NCI-H748 (cell line): Measurements from ENCODE around the gene KIF4A.
"Not testable (repeated sequence)": the region's sequence is repeated elsewhere in the genome, so short reads cannot be mapped to it uniquely, and the experiment has no call there.

Experiments used
- DNase-seq: peaks from one replicate; lab custom pipeline; 2025; ENCODE audit not compliant: unreplicated experiment; lab: John Stamatoyannopoulos, UW

The KIF4A gene

DNA sequence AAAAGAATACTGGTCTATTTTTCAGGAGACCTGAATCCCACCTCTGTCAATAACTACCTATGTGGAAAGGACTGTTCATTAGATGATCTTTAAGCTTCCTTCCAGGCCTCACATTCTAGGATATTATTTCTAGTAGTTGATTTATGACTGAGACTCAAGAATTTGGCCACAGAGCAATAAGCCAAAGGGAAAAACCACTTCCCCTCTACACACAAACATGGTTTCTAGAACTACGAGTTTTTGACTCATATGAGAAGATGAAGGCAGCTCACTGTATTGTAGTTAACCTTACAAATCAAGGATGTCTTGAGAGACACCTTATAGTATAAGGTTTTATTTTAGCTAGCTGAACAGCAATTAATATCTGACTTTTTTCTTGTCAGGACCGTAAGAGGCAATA is 96.3 kb downstream of the KIF4A start:
- DNase-seq = no peak

DNA sequence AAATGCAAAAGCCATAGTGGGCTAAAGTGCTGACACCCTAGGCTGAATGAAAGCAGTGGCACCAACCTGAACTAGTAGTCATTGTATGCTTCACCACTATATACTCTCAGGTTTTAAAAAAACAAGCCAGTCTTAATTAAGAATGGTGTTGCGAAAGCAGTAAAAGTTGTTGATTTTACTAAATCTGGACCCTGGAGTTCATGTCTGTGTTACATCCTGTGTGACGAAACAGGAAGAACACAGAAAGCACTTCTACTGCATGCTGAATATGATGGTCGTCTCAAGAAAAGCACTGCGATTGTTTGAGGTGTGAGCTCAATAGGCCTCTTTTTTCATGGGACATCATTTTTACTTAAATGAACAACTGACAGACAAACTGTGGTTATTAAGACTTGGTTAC is 109.0 kb downstream of the KIF4A start:
- no peak for DNase-seq

DNA sequence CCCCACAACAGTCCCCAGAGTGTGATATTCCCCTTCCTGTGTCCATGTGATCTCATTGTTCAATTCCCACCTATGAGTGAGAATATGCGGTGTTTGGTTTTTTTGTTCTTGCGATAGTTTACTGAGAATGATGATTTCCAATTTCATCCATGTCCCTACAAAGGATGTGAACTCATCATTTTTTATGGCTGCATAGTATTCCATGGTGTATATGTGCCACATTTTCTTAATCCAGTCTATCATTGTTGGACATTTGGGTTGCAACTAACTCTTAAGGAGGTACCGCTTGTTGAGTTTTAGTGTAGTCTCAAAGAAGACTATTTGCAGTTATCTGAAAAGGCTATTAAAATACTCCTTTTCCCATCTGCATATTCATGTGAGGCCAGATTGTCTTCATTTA is 110.3 kb downstream of the KIF4A start:
- not testable (repeated sequence) for DNase-seq

DNA sequence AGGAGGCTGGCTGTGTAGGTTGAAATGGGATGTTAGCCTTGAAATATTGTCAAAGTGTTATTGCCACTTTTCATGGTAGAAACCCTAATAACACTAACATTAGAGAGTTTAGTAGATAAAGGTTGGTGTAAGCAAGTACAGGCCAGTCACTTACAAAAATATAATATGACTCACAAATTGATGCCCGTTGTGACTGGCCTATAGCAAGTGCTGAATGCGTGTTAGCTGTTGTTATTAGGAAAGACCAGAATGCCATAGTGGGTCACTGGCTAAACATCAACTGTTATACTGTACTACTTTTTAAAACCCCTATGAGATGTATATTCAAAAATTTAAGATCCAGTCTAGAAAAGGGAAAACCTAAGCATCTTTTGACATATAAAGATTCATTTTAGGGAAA is 112.8 kb downstream of the KIF4A start:
- no peak for DNase-seq

DNA sequence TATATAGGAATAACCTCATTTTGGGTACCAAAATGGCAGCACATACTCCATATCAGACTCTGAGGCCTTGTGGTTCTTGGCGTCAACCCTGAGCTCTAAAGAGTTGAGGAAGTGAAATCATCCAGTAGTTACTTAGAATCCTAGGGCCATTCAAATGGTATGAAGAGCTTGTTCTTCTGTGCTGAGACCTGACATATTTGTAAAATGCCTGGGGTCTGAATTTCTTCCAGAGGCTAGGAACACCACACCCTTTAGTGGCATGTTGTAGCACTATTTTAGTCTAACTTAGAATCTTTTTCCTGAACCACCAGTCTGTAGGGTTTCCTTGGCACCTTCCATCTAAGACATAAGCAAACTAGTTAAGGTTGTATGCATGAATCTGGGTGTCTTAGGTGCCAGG is 115.1 kb downstream of the KIF4A start:
- DNase-seq = no peak

DNA sequence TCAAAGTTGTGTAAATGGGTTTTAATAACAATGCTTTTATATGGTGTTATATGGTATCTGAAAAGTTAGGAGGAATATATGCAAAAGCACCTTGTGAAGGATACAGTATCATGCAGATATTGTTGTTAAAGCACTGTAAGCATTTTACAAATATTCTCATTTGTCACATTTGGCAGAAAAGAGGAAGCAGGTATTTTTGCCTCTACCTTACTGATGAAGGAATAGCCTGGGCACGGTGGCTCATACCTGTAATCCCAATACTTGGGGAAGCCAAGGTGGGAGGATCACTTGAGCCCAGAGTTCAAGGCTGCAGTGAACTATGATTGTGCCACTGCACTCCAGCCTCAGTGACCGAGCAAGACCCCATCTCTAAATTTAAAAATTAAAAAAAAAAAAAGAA is 121.0 kb downstream of the KIF4A start:
- DNase-seq = no peak

DNA sequence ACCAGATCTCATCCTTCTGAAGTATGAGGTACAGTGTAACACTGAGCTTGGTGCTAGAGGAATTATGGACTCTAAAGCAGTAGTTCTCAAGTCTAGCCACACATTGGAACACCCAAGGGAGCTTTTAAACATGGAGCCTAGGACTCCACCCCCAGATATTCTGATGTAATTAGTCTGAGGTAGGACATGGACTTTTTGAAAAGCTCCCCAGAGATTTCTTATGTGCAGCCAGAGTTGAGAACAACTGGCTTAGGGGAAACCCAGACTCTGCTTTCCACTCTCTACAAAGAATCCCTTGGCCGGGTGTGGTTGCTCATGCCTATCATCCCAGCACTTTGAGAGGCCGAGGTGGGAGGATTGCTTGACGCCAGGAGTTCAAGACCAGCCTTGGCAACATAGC is 121.6 kb downstream of the KIF4A start:
- DNase-seq = no peak

DNA sequence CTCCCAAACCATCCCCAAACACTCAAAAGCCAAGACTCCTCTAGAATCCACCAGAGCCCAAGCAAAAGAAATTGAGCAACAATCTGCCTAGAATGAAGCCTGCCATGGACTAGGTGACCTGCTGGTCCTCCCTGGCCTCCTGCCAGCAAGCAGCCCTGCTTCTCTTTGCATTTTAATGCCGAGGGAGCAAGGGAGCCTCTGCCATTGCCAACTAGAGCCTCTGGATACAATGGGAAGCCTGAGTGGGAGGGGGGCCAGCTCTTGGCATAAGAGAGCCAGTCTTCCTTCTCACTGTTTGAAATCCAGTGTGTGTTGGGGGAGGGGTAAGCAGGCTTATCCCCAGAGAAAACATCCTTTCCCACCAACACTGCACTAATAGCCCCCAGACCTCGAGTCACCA is 131.7 kb downstream of the KIF4A start:
- DNase-seq = no peak

DNA sequence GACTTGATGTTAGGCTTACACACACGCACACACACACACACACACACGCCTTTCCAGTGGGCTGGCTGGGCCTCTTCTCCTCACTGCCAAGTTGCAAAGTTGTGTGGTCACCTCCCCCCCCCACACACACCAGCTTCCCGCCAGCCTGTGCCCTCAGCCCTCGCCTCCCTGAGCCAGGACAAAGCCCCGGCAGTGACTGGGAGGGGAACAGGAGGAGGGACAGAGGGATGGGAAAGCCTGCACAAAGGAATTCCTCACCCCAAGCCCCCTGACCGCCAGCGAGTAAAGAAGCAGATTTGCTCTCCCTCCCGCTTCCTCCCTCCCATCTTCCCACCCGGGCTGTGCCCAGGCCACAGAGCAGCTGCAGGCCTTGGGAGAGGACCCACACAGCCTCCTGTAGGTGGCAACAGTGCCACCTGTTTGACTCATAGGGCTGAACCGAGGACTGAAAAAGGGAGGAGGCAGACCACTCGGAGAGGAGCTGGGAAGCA is 133.0 kb downstream of the KIF4A start, which contains the start of gene GDPD2:
Gene GDPD2, plus strand, starts transcription at position 464 of the 491 bp plus-strand sequence. CDS start 1,671 bp downstream, outside the sequence.
- DNase-seq = peak; percentile 31

DNA sequence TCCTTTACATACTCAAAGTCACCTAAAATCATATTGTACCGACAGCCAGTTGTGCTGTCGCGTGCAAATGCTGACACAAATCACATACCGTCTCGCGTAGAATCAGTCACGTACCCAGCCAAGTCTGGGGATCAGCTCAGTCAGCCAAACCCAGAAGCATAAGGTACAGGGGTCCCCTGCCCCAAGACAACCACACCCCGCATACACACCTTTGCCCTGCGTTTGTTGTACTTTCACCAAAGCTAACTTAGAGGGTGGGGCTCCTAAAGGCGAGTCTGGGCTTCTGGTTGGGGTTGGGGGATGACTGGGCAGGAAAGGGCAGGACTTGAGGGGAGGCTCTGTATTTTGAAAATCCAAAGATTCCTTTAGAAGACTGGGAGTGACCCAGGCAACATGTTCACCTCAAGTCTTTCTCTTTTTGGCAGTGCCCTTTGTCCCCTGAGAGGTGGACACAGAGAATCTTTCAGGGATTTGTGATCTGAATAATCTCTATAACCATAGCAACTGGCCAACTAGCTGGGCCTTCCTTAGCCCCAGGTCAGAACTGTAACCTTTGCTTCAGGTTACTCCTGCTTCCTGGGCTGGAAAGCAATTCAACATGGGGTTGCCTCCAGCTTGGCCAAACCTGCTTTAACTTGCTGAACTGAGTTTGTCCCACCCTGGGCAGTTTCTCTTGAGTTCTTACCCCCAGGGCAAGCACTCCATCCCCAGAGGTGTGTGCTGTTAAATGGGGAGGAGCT is 134.2 kb downstream of the KIF4A start:
- no peak for DNase-seq

DNA sequence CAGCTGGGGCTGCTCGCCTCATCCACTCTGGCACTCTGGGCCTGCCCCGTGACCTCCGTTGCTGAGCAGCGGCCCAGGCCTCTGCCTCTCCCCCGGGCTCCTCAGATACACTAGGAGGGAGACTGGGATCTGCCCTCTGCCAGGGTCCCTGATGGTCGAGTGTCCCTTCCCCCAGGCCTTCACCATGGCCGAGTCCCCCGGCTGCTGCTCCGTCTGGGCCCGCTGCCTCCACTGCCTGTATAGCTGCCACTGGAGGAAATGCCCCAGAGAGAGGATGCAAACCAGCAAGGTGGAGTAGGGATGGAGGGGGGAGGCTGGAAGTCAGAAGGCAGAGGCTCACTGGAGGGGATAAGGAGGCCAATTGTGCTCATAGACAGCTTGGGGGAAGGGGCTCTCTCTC is 134.9 kb downstream of the KIF4A start:
- DNase-seq = no peak

DNA sequence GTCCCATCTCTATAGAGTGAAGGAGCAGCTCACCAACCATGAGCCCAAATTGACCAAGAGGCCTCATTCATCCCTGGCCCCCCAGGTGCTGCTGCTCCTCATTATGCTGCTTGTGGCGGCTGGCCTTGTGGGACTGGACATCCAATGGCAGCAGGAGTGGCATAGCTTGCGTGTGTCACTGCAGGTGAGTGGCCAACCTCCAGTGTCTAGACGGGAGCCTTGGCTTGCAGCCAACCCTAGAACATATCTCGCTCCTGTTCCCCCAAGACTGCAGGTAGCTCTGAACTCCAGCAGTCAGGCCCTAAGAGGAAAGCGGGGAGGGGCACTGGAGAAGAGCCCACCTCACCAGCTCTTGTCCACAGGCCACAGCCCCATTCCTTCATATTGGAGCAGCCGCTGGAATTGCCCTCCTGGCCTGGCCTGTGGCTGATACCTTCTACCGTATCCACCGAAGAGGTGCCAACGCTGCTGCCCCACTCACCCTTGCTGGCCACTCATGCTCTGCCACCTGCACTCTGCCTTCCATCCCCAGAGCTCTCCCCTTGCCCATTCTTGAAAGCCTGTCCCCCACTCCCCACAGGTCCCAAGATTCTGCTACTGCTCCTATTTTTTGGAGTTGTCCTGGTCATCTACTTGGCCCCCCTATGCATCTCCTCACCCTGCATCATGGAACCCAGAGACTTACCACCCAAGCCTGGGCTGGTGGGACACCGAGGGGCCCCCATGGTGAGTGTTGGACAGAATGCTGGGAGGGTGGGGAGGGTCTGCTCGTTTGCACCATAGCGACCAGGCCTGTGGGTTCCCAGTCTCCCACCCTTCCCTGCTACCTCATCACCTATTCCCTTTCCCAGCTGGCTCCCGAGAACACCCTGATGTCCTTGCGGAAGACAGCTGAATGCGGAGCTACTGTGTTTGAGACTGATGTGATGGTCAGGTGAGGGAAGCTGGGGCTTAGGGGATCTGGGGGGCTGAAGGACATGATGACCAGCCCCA is 136.7 kb downstream of the KIF4A start:
- no peak for DNase-seq

DNA sequence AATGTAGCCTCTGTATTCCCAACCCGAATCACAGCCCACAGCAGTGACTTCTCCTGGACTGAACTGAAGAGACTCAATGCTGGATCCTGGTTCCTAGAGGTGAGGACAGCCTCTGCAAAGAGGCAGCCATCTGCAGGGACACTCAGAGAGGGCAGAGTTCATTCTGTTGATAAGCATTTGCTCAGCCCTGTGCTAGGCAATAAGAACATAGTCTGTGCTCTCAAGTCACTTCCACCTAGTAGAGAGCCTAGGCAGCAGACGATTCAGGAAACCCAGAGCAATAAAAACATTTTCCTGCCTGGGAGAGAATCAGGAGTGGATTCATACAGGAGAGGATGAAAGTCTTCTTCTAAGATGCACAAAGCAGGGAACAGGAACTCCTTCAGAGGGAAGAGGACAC is 137.5 kb downstream of the KIF4A start:
- no peak for DNase-seq

DNA sequence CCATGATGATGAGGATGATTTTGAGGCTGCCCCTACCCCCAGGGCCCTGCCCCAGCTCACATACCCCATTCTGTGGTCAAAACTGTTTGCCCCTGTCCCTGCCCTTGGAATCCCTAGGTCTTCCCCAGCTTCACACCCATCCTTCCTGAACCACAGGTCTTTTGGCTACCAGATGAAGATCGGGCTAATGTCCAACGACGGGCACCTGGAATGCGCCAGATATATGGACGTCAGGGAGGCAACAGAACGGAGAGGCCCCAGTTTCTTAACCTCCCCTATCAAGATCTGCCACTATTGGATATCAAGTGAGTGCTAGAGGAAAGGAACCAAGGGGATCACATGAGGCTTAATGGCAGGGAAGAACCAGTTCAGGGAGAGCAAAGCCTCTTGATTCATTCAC is 139.9 kb downstream of the KIF4A start:
- no peak for DNase-seq

DNA sequence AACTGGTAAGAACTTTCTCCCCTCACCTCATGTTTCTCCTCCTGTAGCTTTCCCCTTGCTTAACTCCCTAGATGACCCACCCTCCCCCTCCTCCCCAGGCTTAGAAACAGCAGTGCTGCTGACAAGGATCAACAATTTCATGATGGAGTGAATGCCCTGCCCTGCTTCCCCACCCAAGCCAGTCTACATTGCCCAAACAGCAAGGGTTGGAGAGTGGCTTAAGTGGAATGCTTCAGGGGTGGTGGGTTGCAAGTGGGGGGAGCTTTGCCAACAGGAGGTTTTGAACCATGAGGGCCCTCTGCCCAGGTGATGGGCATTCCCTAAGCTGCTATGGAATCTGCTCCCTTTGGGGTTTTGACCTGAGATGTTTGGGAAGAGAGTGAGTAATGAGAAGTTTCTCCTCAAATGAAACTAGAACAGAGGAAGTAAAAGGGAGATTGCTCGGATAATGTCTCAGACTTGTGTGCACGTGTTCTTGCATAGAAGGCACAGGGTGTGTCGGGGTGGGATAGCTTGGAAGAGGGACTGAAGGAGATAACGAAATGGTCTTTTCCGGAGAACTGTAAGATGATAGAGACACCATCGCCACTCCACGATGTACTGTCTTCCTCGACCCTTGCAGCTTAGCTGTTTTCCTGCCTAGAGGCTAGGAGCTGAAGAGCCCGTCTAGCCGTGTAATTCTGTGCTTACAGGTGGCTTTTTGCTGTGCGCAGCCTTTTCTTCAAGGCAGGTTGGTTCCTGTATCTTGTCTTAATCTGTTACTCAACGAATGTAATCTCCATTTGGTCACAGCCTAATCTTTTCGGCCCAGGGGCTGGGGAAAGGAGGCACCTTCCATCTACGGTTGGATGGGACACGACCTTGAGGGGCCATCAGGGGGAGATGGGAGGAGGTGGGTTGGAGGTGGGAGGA is 143.3 kb downstream of the KIF4A start:
- no peak for DNase-seq

DNA sequence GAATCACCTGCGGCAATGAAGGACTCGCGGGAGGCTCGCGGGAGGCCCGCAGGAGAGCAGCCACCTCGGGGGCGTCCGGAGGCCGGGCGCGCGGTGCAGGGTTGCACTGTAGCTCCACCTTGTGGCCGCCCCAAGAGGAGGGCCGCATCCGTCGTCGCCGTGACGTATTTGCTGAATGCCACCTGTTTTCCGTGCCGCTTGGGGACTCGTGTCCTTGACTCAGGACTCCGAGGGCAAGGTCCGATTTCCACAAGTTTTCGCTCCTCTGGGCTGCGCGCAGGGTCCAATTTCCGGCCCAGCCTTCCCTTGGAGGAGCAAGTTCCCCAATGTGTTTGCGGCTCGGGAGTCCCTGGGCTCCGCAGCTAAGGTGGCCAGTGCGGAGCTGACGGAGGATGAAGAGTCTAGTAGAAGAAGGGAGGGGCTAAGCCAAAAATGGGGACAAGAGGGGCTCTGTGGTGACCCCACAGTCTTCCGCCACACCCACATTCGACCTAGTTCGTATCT is 144.0 kb downstream of the KIF4A start:
- peak; percentile 79 for DNase-seq

DNA sequence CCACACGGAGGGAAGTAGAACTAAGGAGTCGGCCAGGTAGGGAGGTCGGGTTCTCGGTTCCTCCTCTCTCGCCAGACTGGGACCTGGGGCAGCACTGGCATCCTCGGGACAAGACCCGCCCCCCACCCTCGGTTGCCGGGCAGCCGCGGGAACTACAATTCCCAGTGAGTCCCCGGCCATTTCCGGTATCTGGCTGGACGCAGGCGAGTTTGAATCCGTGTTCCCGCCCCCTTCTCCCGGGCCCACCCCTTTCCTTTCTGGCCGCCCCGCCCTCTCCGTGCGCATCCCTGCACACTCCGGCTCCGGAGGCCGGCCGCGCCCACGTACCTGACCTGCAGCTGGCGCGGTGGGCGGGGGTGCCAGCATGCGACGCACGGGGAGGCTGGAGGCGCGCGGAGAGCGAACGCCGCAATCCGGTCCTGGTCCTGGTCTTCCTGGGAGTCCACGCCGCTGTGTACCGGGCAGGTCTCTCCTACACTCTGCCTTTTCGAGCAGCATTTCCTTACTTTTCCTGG is 144.5 kb downstream of the KIF4A start:
- DNase-seq = peak; percentile 93

DNA sequence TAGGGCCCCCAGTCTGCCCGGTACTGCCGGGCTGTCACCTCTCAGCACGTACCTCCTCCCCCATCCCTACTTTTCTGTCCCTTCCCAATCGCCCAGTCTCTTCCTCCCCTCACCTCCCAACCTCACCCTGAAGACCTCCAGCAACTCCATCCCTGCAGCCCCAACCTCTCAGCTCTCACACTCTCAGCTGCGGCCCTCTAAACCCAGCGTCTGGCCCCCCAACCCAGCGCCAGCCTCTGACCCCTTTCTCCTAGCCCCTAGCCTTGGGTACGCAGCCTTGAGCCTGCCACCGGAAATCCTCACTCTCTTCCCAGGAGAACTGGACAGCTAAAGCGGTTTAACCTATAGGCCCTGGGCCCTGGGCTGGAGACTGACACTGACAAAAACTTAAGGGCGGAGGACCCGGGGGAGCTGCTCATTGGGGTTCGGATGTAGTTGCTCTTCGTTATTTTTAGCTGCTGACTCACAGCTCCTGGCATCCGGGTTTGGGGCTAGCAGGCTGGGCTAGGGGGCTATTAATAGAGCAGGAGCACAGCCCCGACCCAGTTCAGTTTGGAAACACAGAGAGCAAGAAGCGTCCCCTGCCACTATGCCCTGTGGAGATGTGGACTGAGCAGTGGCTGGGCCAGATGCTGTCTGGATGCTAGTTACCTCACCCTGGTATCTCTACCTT is 145.1 kb downstream of the KIF4A start:
- no peak for DNase-seq

DNA sequence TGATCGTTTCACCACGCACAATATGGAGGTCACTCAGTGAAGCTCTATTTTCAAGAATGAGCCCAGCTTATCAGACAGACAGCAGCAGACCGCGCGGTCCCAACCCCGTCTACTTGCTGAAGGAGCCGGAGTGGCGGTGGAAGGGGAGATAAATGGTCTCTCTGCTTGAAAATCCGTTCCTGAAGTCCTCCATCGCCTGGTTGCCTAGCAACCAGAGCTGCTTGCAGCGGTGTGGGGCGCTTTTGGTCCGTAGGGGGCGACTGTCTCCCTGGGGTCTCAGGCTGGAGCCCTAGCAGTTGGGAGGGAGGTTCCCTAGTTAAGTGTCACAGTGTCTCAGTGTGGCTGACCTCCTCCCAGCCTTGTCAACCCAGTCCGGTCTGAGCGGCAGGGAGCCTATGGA is 146.4 kb downstream of the KIF4A start:
- DNase-seq = peak; percentile 86

DNA sequence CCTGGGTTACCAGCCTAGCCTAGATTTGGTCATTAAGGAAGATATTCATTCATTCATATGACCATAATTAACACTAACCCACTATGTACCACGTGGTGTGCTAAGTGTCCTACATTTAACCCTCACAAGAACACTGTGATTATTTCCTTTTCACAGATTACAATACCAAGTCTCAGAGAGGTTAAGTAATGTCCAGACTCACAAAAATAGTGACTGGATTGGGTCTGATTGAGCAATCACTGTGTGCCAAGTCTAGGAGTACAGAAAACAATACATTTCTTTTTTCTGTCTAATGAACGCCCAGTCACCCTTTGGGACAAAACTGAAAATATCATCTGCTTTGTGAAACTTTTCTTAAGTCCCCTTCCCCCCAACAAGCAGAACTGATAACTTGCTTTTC is 147.1 kb downstream of the KIF4A start:
- DNase-seq = no peak
